ENCODE data around the gene MAGEB16.

Gene MAGEB16

GRCh38 chrX:35847736-35848135 is 49.6 kb downstream of the MAGEB16 start:
- Histone ChIP-seq H3K36me3 (ENCODE audit: control insufficient read depth, insufficient read depth, low read length, severe bottlenecking) (no peaks in the 10 kb centered on the region), H3K4me1 (ENCODE audit: control insufficient read depth, insufficient read depth, low read length) (no peaks in the 10 kb centered on the region), H3K9ac (ENCODE audit: low read length) (no peak overlapping the region), H3K27me3 (replicated peaks; ENCODE audit: control insufficient read depth, insufficient read depth, low read length) (no peaks in the 10 kb centered on the region), H3K4me3 (ENCODE audit: low read length) (no peak overlapping the region), H3K9me3 (ENCODE audit: control insufficient read depth, low read length) (no peaks in the 10 kb centered on the region)
- no peak for DNase-seq (ENCODE audit: low read depth)

Data from adipocyte (in vitro differentiated cells).